Left hindlimb (tissue), 1 donor: Measurements from ENCODE around the gene PLCD4.

ENCODE experiments used
- DNase-seq: peaks from one replicate; pipeline ENCODE4 v3.0.0-alpha.2; 2018

The PLCD4 gene

GRCh38 chr2:218671654-218672566 lies 64.2 kb downstream of the PLCD4 start, which contains the start of the genes RNF25 and STK36:
RNF25 (minus strand) TSS chr2:218672002; CDS start chr2:218671970, 32 bp downstream.
STK36 (plus strand) TSS chr2:218672086; CDS start chr2:218672830, 744 bp downstream.
- DNase-seq: peak; percentile 93

GRCh38 chr2:218679119-218679518 lies 71.4 kb downstream of the PLCD4 start:
- no peak for DNase-seq

DNA sequence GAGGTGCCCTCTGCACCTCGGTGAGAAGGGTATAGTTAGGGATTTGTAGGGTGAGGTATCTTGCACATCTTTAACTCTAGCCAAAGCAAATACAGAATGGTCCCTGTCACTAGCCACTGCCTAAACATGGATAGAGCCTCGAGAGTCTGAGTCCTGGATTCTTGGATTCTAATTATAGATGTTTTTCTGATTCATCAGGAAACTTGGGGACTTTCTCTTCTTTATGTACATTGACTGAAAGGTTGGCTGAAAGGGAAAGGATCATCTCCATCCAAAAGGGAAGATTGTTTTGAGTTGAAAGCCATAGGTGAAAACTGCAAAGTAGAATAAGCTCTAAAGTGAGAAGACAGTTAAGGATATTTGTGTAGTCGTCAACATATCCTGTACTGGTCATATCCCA lies 72.4 kb downstream of the PLCD4 start:
- no peak for DNase-seq
